K562 (cell line): ENCODE results near the gene HSD17B8. TPM values are rescaled to one million over a fixed set of nuclear protein-coding genes. Genes with fewer than 3 reads are reported as not detected.
A peak's percentile ranks its signal among the peaks of the same experiment; 100 is the strongest.

Experiments
- ATAC-seq: fragments of 200-7000 bp; cut with Tn5 transposase; 3 replicates; pipeline ENCODE4 v1.9.1; 2020; ENCODE audit warnings: moderate library complexity
- BruUV-seq: library from RNA; stranded (reverse); fragments of 400-500 nt; replicated peaks from 2 replicates; lab custom pipeline; 2021; lab: Mats Ljungman, UMichigan
- CTCF ChIA-PET: fragments of 300-600 bp; formaldehyde crosslinking; extraction: SDS; loops from one replicate; lab custom pipeline; 2021; ENCODE audit warnings: low intra/inter-chr PET ratio; lab: Yijun Ruan, JAX
- POLR2A ChIA-PET: fragments of 300-600, 350-650 bp; sonication (Branson Sonifier 250); formaldehyde crosslinking; extraction: SDS; loops from one replicate; lab custom pipeline; 2021; ENCODE audit warnings: antibody characterized with exemption, inconsistent platforms; lab: Yijun Ruan, JAX
- DNase-seq, 4 experiments: peaks; one replicate each; pipeline versions ENCODE4 v3.0.0 to v3.0.0-alpha.2; 2011 to 2018; ENCODE audit warnings: low spot score in 3 of 4, mixed read lengths in 3 of 4; ENCODE audit errors: extremely low read depth in 1 of 4
- FAIRE-seq: peaks from 2 replicates; lab custom pipeline; 2011; peaks lifted over from hg19 to GRCh38; lab: Jason Lieb, UNC
- H2AFZ ChIP-seq: 2 replicates; pipeline ENCODE4 v1.6.0; 2011; ENCODE audit warnings: low read depth, low read length, control low read depth, inconsistent platforms
- H3K27ac ChIP-seq: fragments of 200-600 bp; 3 replicates; pipeline ENCODE4 v1.8.0; 2011; ENCODE audit warnings: low read depth, mild to moderate bottlenecking, control low read depth, inconsistent platforms, low read length, moderate library complexity, mixed read lengths; ENCODE audit errors: extremely low read depth
- H3K27me3 ChIP-seq, 2 experiments: fragments of 300-600 bp in 1 of 2; 2 replicates in 1 of 2; 3 replicates in 1 of 2; pipeline versions ENCODE4 v1.6.0 to v1.8.0; 2011; ENCODE audit warnings: inconsistent platforms in 2 of 2, low read length in 2 of 2, mild to moderate bottlenecking in 1 of 2, mixed read lengths in 1 of 2, moderate library complexity in 1 of 2; ENCODE audit not compliant: control insufficient read depth in 2 of 2, insufficient read depth in 2 of 2
- H3K36me3 ChIP-seq: fragments of 300-600 bp; 3 replicates; pipeline ENCODE4 v1.8.0; 2011; ENCODE audit warnings: mild to moderate bottlenecking, low read length, inconsistent platforms; ENCODE audit not compliant: control insufficient read depth, insufficient read depth
- H3K4me1 ChIP-seq, 2 experiments: fragments of 200-600 bp in 1 of 2; replicated peaks in 1 of 2; 2 replicates in 1 of 2; 3 replicates in 1 of 2; pipeline versions ENCODE4 v1.5.1 to v1.8.0; 2011; ENCODE audit warnings: inconsistent platforms in 2 of 2, low read length in 2 of 2, mild to moderate bottlenecking in 1 of 2, mixed read lengths in 1 of 2, moderate library complexity in 1 of 2; ENCODE audit not compliant: control insufficient read depth in 2 of 2, insufficient read depth in 2 of 2
- H3K4me2 ChIP-seq: 2 replicates; pipeline ENCODE4 v1.6.1; 2011; ENCODE audit warnings: low read length, control low read depth, inconsistent platforms, mixed read lengths; ENCODE audit not compliant: insufficient read depth
- H3K4me3 ChIP-seq: fragments of 200-600 bp; sonication (generic), shearing (Covaris generic); 2 replicates; pipeline ENCODE4 v1.5.1; 2016; ENCODE audit warnings: control low read depth, inconsistent platforms
- H3K79me2 ChIP-seq: fragments of 200-600 bp; 3 replicates; pipeline ENCODE4 v1.8.0; 2011; ENCODE audit warnings: low read length, inconsistent platforms; ENCODE audit not compliant: control insufficient read depth, insufficient read depth
- H3K9ac ChIP-seq, 2 experiments: 2 replicates each; pipeline versions ENCODE4 v1.6.0 to v1.6.1; 2011; ENCODE audit warnings: low read depth in 2 of 2, low read length in 2 of 2, control low read depth in 1 of 2, inconsistent platforms in 1 of 2, mild to moderate bottlenecking in 1 of 2, mixed read lengths in 1 of 2; ENCODE audit not compliant: insufficient read depth in 1 of 2
- H3K9me1 ChIP-seq: one replicate; pipeline ENCODE4 v1.6.0; 2011; ENCODE audit warnings: inconsistent platforms, mild to moderate bottlenecking, low read length, moderate library complexity; ENCODE audit not compliant: control insufficient read depth, insufficient read depth
- H3K9me3 ChIP-seq: replicated peaks from 2 replicates; pipeline ENCODE4 v1.5.1; 2011; ENCODE audit warnings: low read depth, low read length, inconsistent platforms; ENCODE audit not compliant: control insufficient read depth, insufficient read depth
- H4K20me1 ChIP-seq: replicated peaks from 2 replicates; pipeline ENCODE4 v1.6.1; 2011; ENCODE audit warnings: low read length, inconsistent platforms, mixed read lengths; ENCODE audit not compliant: control insufficient read depth, insufficient read depth
- BHLHE40 ChIP-seq: IDR thresholded peaks from 2 replicates; pipeline ENCODE4 v1.6.1; 2011; ENCODE audit warnings: low read length, improper control_type of control experiment
- CC2D1A ChIP-seq: fragments of 450-650 bp; IDR thresholded peaks from 2 replicates; pipeline ENCODE4 v1.6.1; 2017; ENCODE audit warnings: mild to moderate bottlenecking
- ESRRA ChIP-seq: fragments of 450-650 bp; IDR thresholded peaks from 2 replicates; pipeline ENCODE4 v1.6.1; 2014; ENCODE audit warnings: low read depth, mild to moderate bottlenecking, moderate library complexity, borderline replicate concordance
- NR2C1 ChIP-seq, 2 experiments: fragments of 450-650 bp; IDR thresholded peaks; 2 replicates each; pipeline ENCODE4 v1.6.1; 2017; ENCODE audit warnings: mild to moderate bottlenecking in 2 of 2, antibody characterized with exemption in 1 of 2, inconsistent platforms in 1 of 2, missing compliant biosample characterization in 1 of 2, missing genetic modification characterization in 1 of 2
- ZBTB5 ChIP-seq: fragments of 450-650 bp; IDR thresholded peaks from 2 replicates; pipeline ENCODE4 v1.6.1; 2017; ENCODE audit warnings: antibody characterized with exemption
- ZNF408 ChIP-seq: fragments of 250-450 bp; sonication (Bioruptor Pico); IDR thresholded peaks from 2 replicates; pipeline ENCODE4 v1.4.0; 2020; ENCODE audit warnings: low read depth, mild to moderate bottlenecking, moderate library complexity
- WGBS: fragments of 100-300 bp; shearing (Covaris generic); methylation state at CpG from one replicate; pipeline ENCODE4 v1.1.6; 2016; ENCODE audit warnings: low coverage, mixed read lengths; ENCODE audit not compliant: insufficient coverage; ENCODE audit errors: missing lambda C conversion rate; 5-methylcytosine and 5-hydroxymethylcytosine counted together
- in situ Hi-C: fragments of 300-500 bp; cut with MboI; formaldehyde crosslinking; loops from 4 replicates; pipeline ENCODE4 v1.15.0; 2018; ENCODE audit warnings: inconsistent platforms, mixed read lengths
- intact Hi-C: fragments of 100-400 bp; cut with micrococcal nuclease; formaldehyde crosslinking; loops from 2 replicates; pipeline ENCODE4 v1.14.2; 2022
- polyA plus RNA-seq, 8 experiments: library from polyadenylated mRNA; depleted of rRNA in 4 of 8; stranded (reverse) in 5 of 8; unstranded in 3 of 8; fragments of >200 nt; fragmentation: Nextera tagmentation in 2 of 8; fragmentation: Illumina TruSeq in 1 of 8; extraction: Ambion mirVana in 2 of 8; extraction: Trizol in 1 of 8; gene quantifications; 2 replicates each; pipeline versions ENCODE4 v1.2.1 to v1.2.3, GENCODE V29; 2011 to 2014; ENCODE audit warnings: inconsistent platforms in 1 of 8, missing spikeins in 1 of 8
- total RNA-seq, 7 experiments: library from RNA; depleted of rRNA in 6 of 7; stranded (reverse); fragments of >200 nt in 6 of 7; fragmentation: Illumina TruSeq in 2 of 7; extraction: Trizol in 2 of 7; gene quantifications; 2 replicates each; pipeline versions ENCODE4 v1.2.1 to v1.2.3, GENCODE V29; 2011 to 2021; ENCODE audit warnings: low replicate concordance in 1 of 7
- TF ChIP-seq, protein P1 (sequence below): fragments of 450-650 bp; conservative IDR thresholded peaks from 2 replicates; pipeline ENCODE4 v1.6.1; 2016; ENCODE audit warnings: missing genetic modification characterization, low read depth, mild to moderate bottlenecking, control low read depth, missing compliant biosample characterization

Gene HSD17B8
- total and polyA plus RNA-seq, 9 of the 15 experiments (the other 6 are each of a cell fraction or from before 2014, with no cell fraction given), result 3.7 to 35.2 (median 14.2) TPM

GRCh38 chr6:33165581-33166258 lies 38.7 kb upstream of the HSD17B8 start:
- 1% methylated on average over 15 of the region's 17 CpGs for WGBS
- H2AFZ ChIP-seq, result no peak overlapping the region
- DNase-seq (no peak), ATAC-seq (no peak), FAIRE-seq (no peak)
- H3K4me2 ChIP-seq, result no peak overlapping the region
- H3K79me2 ChIP-seq, result no peaks in the 10 kb centered on the region
- no TSS peak for BruUV-seq
- H4K20me1 ChIP-seq, result peaks cover 4% of the 10 kb centered on the region; the same call in 1 of the 2 replicates
- H3K27me3 ChIP-seq, result peaks cover 5 to 43% of the 10 kb centered on the region in 2 experiments; a peak in 3 of 5 replicates
- H3K4me3 ChIP-seq, result no peak overlapping the region
- H3K9me3 ChIP-seq, result no peaks in the 10 kb centered on the region
- peaks cover 7 to 30% of the 10 kb centered on the region in 2 experiments; a peak in 3 of 5 replicates for H3K4me1 ChIP-seq
- no peak for TF ChIP-seq ZNF408 (CRISPR knock-in tag)
- no peak for TF ChIP-seq NR2C1 (IDR thresholded peaks at IDR 0.05)
- 0 out of 2 replicates have a peak, but pooled peaks have one; percentile 27 for TF ChIP-seq NR2C1 (tag; IDR thresholded peaks at IDR 0.05)
- peak; percentile 72; the same call in 1 of the 2 replicates for TF ChIP-seq ESRRA
- TF ChIP-seq, protein P1, sequence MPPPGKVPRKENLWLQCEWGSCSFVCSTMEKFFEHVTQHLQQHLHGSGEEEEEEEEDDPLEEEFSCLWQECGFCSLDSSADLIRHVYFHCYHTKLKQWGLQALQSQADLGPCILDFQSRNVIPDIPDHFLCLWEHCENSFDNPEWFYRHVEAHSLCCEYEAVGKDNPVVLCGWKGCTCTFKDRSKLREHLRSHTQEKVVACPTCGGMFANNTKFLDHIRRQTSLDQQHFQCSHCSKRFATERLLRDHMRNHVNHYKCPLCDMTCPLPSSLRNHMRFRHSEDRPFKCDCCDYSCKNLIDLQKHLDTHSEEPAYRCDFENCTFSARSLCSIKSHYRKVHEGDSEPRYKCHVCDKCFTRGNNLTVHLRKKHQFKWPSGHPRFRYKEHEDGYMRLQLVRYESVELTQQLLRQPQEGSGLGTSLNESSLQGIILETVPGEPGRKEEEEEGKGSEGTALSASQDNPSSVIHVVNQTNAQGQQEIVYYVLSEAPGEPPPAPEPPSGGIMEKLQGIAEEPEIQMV (tag), result peak; percentile 88
- TF ChIP-seq ZBTB5, result peak; percentile 75
- no peak for TF ChIP-seq BHLHE40
- TF ChIP-seq CC2D1A, result peak; percentile 62
- in situ Hi-C loops, result no loop called here
- intact Hi-C loops, result no loop called here
- H3K9me1 ChIP-seq, result no peaks in the 10 kb centered on the region
- H3K27ac ChIP-seq, result no peak overlapping the region
- CTCF ChIA-PET, result no interaction called here
- H3K36me3 ChIP-seq, result no peaks in the 10 kb centered on the region
- H3K9ac ChIP-seq, result peak overlapping the region in 1 of 2 experiments; percentile 55; a peak in 1 of 4 replicates
- POLR2A ChIA-PET, result interaction anchor here (0.6 to 3.0 kb wide), 4 partner anchors 8 to 213 kb away, joined by 3 to 11 read pairs (median 6); partner anchors contain the start of gene HLA-DMA
